SHP77 treated with DMSO at 0.1 percent for 48 hours (cell line): ENCODE measurements around the gene RANBP17.

Experiments used
- DNase-seq: peaks from one replicate; lab custom pipeline; 2025; lab: John Stamatoyannopoulos, UW

The RANBP17 gene

DNA sequence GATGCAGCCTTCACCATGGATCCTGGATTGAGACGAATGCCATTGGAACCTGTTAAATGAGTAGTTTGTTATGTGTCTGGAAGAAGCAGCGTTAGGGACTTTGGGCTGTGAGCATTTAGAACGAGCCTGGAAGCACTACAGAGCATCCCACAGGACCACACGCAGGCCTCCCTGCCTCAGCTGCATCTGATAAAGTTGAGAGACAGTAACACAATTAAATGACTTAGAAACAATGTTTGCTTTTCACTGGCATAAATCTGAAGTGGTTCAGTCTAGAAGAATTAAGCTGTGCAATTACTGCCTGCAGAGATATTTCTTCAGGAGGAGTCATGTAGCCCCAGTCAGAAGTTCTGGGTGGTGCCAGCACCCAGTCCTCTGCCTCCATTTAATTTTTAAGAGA is 437.4 kb downstream of the RANBP17 start:
- no peak for DNase-seq

DNA sequence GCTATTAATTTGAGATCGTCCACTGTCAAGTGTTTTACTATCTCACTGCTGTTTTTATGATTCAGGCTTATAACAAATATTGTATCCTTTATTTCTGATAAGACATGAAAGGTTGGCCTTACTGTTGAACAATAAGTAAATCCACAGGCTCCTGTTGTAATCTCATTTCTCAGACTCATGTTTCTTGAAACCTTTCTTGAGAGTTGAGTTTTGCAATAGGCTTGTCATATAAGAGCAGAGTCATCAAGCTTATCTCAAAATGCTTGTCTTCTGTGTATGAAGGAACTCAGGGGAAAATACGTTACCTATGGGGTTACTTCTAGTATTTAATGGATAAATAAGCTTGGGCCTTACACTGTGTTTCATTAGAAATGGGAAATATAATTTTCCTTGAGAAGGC is 438.0 kb downstream of the RANBP17 start:
- no peak for DNase-seq

GRCh38 chr5:171300358-171300757 is 438.5 kb downstream of the RANBP17 start:
- DNase-seq: no peak

GRCh38 chr5:171306166-171306565 is 444.3 kb downstream of the RANBP17 start:
- no peak for DNase-seq

DNA sequence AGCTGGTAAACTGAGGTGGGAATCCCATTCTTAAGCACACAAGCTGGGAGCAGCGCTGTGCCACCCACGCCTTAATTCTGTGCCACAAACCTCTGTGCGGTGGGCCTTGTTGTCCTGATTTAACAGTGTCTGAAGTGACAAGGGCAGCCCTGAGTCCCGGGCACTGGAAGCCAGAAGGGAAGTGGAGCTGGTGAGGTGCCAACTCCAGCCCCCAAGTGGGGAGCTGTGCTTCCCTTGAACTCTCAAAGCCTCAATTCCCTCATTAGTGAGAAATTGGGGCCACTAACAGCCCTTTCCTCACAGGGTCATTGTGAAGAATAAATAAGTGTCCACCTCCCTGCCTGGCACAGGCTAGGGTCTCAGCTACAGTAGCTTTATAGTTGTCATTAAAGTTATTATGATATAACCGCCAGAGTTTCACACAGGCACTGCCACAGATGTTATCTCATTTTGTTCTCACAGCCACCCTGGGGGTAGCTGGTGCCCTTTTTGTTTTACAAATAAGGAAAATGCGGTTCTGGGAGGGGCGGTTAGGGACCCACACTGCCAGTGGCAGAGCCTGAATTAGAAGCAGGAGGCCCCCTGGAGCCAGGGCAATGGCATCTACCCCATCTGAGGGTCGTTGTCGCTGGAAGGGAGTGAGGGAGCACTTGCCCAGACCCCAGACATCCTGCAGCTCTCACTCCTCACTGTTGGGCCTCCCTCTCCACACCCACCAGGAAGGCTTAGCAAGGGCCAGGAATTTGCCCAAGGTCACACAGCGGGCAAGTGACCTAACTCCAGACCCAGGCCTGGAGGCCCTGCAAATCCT is 445.2 kb downstream of the RANBP17 start:
- no peak for DNase-seq

- DNase-seq: no peak
Observed at GRCh38 chr5:171307789-171308452, 446.1 kb downstream of the RANBP17 start.

DNA sequence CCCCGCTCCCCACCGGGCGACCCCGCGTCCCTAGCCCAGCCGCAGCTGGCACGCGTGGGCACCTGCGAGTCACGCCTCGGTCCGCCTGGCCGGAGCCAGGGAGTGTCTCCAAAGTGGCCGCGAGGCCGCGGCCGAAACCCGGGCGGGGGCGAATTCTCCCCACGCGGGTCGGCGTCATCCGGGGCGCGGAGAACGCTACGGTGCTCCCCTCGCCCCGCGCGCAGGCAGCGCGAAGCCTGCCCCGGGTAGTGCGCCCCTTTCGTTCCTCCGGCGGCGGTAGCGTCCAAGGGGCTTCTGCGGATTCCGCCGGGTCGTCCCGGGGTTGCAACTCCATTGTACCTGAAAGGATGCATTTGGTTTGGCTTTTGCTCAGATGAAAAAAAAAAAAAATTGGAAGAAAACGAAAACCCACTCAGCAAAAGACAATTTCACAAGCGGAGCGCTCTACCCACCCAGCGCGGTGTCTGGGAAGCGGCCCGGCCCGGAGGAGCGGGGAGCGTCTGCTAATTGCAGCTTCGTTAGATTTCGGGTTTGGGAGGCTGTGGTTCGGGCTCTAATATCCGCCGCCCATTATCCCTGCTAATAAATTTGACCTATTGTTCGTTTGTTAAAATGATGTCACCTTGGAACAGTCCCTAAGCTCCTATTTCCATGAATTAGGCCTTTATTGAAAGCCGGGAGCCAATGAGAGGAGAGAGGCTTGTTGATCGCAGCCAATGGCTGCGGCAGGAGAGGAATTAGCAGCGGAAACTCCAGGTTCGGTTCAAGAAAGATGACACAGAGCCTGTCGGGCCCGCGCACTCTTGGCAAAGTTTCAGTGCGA is 446.8 kb downstream of the RANBP17 start, which contains the start of gene TLX3:
Gene TLX3, plus strand, starts transcription at position 796 of the 823 bp plus-strand sequence. CDS start 118 bp downstream, outside the sequence.
- DNase-seq: no peak

DNA sequence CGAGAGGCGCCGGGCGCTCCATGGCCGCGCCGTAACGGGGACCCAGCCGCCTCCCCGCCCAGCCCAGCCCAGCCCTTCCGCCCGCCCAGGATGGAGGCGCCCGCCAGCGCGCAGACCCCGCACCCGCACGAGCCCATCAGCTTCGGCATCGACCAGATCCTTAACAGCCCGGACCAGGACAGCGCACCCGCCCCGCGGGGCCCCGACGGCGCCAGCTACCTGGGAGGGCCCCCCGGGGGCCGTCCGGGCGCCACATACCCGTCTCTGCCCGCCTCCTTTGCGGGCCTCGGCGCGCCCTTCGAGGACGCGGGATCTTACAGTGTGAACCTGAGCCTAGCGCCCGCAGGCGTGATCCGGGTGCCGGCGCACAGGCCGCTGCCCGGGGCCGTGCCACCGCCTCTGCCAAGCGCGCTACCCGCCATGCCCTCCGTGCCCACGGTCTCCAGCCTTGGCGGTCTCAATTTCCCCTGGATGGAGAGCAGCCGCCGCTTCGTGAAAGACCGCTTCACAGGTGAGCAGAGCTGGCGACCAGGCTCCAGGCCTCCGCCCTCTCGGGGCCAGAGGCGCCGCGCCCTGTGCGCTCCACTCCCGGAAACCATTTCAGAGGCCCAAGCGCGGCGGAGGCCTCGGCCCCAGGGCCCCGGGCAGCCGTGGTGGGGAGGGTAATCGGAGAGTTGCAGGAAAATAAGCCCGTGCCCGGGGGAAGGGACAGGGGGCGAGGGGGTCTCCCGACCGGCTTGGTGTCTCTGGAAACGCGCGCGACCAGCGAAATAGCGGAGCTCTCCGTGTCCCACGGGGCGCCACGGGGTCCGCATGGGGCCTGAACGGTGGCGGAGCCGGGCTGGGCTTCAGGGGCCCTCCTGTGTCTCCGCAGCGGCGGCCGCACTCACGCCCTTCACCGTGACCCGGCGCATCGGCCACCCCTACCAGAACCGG is 447.7 kb downstream of the RANBP17 start:
- DNase-seq: no peak

DNA sequence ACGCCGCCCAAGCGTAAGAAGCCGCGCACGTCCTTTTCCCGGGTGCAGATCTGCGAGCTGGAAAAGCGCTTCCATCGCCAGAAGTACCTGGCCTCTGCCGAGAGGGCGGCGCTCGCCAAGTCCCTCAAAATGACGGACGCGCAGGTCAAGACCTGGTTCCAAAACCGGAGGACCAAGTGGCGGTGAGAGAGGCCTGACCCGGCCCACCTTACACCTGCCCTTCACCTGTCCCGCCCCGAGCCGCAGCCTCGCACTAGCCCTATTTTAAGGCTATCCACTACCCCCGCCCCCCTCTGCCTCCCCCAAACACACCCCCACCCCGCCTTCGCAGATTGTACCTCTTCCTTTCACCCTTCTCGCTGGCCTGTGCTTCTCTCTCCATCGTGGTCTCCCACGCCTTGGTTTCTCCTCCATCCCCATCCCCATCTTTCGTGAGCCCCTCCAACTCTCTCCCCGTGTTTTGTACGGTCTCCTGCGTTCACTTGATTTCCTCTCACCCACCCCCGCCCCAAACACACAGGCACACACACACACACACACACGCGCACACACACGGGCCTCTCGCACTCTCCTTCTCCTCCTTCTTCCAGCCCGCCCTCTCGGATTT is 448.5 kb downstream of the RANBP17 start:
- DNase-seq: no peak

DNA sequence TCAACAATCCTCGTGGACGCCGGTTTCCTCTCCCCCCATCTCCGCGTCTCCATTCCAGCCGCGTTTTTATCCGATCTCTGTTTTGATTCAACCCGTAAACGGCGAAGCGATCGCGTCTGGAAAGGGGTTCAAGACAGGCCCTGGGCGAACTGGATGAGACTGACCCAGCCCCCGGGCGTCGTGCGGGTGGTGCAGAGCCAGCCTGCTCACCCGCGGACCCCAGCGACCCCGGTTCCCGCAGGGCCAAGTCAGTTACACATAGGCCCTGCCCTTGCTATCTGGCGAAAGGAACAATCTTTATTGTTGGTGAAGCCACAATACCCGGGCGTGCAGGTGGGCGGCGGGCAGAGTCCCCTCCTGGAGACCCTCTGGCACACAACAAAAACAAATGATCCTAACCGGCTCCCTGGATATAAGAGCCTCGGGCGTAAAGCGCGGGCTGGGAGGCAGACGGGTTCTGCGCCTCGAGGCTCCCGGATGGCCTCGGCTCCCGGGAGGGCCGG is 449.1 kb downstream of the RANBP17 start:
- no peak for DNase-seq

GRCh38 chr5:171311322-171312077 is 449.7 kb downstream of the RANBP17 start:
- no peak for DNase-seq

- DNase-seq: no peak
Observed at GRCh38 chr5:171312129-171312974, 450.5 kb downstream of the RANBP17 start.

- no peak for DNase-seq
Observed at GRCh38 chr5:171313481-171314206, 451.8 kb downstream of the RANBP17 start.

- no peak for DNase-seq
Observed at GRCh38 chr5:171314728-171315385, 453.0 kb downstream of the RANBP17 start.

DNA sequence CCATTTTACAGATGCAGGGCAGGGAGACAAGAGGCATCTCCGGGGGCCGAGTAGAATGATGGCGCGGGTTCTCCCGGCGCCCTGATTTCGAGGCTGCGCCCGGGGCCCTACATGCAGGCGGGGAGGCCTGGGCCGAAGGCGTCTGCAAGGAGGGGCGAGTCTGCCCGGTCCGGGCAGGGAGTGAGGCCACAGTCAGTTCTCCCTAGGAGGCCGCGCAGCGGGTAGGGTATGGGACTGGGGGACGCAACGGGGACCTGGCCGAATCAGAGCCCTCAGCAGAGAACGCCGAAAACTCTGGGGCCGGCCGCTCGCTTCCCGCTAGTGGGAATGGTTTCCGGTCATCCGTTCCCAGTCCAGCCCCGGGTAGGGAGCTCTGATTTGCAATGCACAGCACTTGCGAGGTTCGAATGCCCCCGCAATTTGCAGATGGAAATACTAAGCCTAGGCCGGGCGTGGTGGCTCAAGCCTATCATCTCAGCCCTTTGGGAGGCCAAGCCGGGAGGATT is 453.6 kb downstream of the RANBP17 start:
- no peak for DNase-seq

DNA sequence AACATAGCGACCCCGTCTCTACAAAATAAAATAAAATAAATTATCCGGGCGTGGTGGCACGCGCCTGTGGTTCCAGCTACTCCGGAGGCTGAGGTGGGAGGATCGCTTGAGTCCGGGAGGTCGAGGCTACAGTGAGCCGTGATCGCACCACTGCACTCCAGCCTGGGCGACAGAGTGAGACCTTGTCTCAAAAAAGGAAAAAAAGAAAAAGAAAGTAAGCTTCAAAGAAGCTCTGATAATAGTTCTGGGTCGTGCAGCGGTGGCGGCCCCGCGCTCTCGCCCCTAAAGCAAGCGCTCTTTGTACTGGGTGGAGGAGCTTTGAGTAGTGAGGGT is 454.1 kb downstream of the RANBP17 start:
- DNase-seq: no peak

DNA sequence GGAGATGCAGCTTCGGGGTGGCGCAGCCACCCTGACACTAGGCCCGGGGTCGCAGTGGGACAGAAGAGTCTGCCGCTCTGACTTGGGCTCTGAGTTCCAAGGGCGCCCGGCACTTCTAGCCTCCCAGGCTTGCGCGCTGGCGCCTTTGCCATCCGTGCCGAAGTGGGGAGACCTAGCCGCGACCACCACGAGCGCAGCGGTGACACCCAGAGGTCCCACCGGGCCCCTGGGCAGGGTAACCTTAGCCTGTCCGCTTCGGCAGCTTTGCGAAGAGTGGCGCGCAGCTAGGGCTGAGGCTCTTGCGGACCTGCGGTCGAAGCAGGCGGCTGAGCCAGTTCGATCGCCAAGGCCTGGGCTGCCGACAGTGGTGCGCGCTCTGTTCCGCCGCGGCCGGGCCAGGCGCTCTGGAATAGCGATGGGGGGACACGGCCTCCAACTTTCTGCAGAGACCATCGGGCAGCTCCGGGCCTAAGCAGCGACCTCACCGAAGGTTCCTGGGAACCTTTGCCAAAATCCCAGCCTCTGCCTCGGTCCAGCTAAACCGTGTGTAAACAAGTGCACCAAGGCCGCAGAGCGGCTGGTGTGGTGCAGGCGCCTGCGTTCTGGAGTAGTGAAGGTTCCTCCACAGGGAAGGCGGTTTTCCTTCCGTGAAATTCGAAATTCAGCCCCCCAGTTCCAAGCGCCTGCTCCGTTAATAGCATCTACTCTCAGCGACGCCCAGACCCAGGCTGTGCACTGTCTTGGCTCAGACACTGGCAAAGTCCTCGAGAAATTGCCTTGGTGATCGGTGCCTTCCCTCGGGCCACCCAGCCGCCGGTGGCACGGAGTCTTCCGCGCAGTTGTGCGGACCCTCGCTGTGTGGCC is 454.7 kb downstream of the RANBP17 start:
- DNase-seq: no peak
